ENCODE data around the gene MS4A10.

GRCh38 chr11:60781981-60782316, 3.2 kb upstream of the MS4A10 start:
- TF ChIP-seq TAF1 (IDR thresholded peaks at IDR 0.05; ENCODE audit: low read depth): no peak
- no peak for TF ChIP-seq EP300 (IDR thresholded peaks at IDR 0.05; ENCODE audit: borderline replicate concordance)
- no peak for TF ChIP-seq NFIC (IDR thresholded peaks at IDR 0.05)
- TF ChIP-seq CEBPB (IDR thresholded peaks at IDR 0.05): no peak
- TF ChIP-seq REST (IDR thresholded peaks at IDR 0.05; ENCODE audit: low read depth): no peak
- TF ChIP-seq ZBTB7A (IDR thresholded peaks at IDR 0.05; ENCODE audit: low read depth): no peak
- no peak for TF ChIP-seq CREB1 (IDR thresholded peaks at IDR 0.05; ENCODE audit: low read depth)
- no peak for TF ChIP-seq YY1 (IDR thresholded peaks at IDR 0.05; ENCODE audit: low read depth)
- TF ChIP-seq USF1 (IDR thresholded peaks at IDR 0.05): no peak
- TF ChIP-seq RAD21 (IDR thresholded peaks at IDR 0.05; ENCODE audit: low read depth): no peak
- no peak for TF ChIP-seq MAX (IDR thresholded peaks at IDR 0.05)
- TF ChIP-seq EGR1 (IDR thresholded peaks at IDR 0.05): no peak
- TF ChIP-seq FOXM1 (IDR thresholded peaks at IDR 0.05; ENCODE audit: borderline replicate concordance, low read depth): no peak
